HG03460 (cell line): ENCODE data around the gene CKMT1A.
"Not testable (repeated sequence)": the region's sequence is repeated elsewhere in the genome, so short reads cannot be mapped to it uniquely, and the experiment has no call there.

ENCODE experiments used
- ATAC-seq: cut with Tn5 transposase; IDR thresholded peaks from one replicate; pipeline ENCODE4 v1.9.1; 2021; ENCODE audit not compliant: unreplicated experiment

Gene CKMT1A

DNA sequence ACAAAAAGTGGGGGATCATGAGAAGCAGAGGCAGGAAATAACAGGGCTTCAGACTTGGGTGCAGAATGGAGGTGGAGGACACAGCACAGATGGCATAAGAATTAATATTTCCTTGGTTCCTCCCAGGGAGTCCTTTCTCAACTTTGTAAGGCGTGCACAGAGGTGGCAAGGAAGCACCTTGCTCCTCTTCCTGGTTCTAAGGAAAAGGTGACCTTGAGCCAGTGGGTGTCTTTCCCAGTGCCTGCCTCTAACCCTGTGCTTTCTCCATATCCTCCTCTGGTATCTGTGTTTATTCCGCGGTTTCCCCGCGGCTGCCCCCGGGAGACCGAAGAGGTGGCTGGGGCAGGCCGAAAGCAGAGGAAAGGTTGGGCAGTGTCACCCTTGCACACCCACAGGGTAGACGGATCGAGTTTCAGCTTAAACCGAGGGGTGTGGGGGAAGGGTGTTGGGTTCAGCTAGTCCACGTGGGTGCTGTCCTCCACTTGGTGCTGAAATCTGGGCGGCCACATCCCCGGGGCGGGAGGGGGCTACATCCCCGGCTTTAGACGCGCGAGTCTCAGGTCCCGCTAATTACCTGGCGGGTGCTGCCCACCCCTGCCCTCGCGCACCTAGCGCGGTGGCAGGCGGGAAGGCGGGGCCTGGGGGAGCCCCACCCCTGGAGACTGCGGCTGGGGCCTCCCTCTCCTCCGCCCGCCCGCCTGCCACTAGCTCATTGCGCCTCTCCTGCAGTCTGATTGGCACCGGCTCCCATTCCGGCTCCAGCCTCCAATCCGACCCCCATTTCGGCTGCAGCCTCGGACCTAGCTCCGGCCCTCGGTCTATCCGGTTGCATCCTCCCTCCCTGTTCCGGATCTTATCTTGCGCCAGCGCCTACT is at the start of gene CKMT1A:
CKMT1A (plus strand) TSS at position 712 of the 875 bp plus-strand sequence. CDS start 192 bp downstream, outside the sequence.
- ATAC-seq, result not testable (repeated sequence)

- no peak for ATAC-seq
Measured at GRCh38 chr15:43648649-43649429, 44.8 kb upstream of the CKMT1A start, which contains the start of gene CATSPER2. Gene CATSPER2 (minus strand): TSS chr15:43648844. CDS start chr15:43648061, 783 bp downstream.

GRCh38 chr15:43649430-43649926 is 44.2 kb upstream of the CKMT1A start:
- ATAC-seq, result not testable (repeated sequence)

GRCh38 chr15:43659727-43660126 is 33.9 kb upstream of the CKMT1A start:
- not testable (repeated sequence) for ATAC-seq

- ATAC-seq, result not testable (repeated sequence)
Measured at GRCh38 chr15:43662293-43662692, 31.4 kb upstream of the CKMT1A start.

DNA sequence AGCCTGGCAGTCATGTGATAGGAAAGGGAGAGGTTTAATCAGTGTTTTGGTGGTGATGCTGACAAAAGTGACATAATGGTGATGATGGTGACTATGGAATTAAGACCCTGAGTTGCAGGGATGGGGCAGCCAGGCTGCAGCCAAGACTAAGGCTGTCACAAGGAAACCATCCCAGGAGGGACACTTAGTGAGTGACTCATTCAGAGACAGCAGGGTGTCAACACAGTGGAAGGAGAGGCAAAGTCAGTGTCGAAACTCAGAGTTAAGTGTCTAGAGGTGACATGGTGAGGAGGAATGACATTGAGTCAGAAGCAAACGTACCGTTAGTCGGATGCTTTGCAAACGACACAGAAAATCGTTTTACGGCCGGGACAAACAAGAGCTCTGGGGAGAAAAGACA is 30.3 kb upstream of the CKMT1A start:
- not testable (repeated sequence) for ATAC-seq

GRCh38 chr15:43666177-43666576 is 27.5 kb upstream of the CKMT1A start:
- ATAC-seq, result not testable (repeated sequence)

DNA sequence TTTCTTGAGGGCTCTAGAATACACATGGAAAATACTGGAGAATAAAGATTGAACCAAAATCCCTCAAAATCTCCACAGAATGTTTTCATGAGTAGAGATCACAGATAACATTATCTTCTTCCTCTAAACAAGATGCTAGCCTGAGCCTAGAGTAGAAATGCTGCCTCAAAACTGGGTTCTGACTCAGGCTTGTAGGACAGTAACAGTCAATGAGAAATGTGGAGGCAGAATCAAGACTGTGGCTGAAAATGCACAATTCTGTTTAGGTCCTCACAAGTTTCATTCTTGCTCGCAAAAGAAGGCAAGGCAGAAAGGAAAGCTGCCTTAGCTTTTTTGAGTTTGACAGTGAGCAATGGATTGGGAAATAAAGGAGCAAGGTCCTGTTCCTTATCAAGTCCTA is 19.5 kb upstream of the CKMT1A start:
- not testable (repeated sequence) for ATAC-seq

- peak; percentile 96 for ATAC-seq
Measured at GRCh38 chr15:43689604-43690301, 3.9 kb upstream of the CKMT1A start.

DNA sequence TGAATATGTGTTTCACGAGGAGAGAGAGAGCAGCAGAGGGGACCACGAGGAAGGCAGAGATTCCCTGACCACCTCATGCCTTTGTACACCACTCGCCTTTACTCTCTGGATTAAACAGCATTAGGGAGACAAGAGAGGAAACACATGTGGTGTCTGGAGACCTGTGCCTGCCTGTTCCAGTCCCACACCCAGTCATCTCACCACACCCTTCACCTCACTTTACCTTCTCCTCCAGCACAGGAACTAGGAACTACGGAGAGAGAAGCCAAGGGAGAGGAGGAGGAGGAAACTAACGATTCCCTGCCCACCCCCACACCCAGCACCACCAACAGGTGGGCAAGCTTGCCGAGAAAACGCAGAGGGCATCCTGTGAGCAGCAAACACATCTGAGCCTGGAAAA is 980 bp upstream of the CKMT1A start:
- ATAC-seq, result not testable (repeated sequence)

- ATAC-seq, result no peak
Measured at GRCh38 chr15:43702174-43702573, 8.5 kb downstream of the CKMT1A start.

DNA sequence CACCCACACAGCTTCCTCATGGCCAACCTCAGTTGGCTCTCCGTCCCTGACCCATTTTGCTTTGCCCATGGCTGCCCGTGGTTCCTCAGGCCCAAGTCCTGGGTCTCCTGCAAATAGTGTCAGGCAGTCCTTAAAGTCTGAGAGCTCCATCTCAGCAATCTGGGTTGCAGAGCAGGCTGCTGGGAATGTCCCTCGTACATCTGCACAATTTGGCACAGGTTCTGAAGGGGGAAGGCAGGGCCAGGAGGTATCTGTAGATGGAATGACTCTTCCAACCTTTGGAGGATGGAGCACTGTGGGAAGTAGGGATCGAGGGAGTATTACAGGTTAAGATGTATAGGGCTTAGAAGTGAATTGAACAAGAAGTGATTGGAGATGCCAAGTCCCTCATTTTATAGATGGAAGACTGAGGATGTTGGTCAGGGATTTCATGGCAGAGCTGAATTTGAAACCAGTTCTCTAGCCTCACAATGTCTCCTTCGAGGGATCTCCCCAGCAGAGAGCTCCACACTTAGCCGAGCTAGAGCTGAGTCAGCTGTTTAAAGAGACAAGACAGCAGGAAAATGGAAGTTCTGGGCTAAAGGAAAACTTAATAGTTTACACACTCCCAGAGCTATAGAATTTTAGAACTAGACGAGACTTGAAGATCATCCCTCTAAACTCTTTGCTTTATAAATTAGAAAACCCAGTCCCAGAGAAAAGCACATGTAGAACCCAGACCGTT is 9.2 kb downstream of the CKMT1A start:
- ATAC-seq, result no peak

DNA sequence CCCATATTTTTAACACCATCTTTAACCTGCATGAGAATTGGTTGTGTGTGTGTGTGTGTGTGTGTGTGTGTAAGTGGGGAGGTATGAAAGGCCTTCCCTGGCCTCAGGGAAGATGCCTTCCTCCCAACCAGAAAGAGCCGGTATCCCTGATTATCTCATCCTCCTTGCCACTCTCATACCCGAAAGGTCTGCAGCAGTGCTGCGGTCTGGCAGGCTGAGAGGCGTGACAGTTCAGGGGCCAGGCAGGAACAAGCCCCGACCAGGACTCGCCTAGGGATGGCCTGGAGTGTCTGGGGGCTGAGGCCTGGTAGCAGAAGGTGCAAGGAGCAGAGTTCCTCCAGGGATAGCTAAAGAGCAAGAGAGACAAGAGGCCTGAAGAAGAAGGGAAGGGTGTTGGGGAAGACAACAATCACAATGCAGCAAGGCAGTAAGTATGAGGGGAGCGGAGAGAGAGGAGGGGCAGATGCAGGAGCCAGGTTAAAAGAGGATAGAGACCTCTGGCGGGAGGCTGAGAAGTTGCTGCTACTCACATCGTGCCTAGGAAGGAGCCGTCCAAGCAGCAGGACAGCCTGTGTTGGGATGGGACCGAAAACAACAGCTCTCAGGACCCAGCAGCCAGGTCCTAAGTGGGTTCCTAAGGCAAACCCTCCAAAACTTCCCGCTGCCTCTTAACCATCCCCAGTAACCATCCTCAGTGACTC is 16.9 kb downstream of the CKMT1A start:
- not testable (repeated sequence) for ATAC-seq

DNA sequence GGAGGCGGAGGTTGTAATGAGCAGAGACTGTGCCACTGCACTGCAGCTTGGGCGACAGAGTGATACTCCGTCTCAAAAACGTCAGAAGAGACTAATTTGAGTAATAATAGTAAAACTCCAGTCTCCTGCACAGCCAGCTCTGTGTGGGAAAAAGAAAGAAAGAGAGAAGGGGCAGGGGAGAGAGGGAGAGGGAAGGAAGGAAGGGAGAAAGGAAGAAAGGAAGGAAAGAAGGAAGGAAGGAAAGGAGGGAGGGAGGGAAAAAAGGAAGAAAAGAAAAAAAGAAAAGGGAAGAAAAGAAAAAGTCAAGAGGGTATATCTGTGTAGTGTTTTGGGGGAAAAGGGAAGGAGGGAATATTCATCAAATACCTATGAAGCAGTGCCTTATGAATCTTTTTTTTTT is 29.5 kb downstream of the CKMT1A start:
- no peak for ATAC-seq

DNA sequence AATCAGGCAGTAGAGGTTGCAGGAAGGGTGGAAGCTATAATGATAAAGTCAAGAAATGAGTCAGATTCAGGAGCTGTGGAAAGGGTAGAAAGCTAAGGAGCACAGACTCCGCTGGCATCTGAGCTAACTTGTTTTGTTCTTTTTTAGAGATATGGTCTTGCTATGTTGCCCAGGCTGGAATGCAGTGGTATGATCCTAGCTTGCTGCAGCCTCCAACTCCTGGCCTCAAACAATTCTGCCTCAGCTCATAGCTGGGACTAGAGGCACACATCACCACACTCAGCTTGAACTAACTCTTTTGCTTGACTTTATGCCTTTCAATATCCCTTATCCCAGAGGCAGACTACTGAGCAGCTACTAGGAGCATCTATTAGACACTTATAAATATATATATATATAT is 32.6 kb downstream of the CKMT1A start:
- ATAC-seq, result not testable (repeated sequence)

DNA sequence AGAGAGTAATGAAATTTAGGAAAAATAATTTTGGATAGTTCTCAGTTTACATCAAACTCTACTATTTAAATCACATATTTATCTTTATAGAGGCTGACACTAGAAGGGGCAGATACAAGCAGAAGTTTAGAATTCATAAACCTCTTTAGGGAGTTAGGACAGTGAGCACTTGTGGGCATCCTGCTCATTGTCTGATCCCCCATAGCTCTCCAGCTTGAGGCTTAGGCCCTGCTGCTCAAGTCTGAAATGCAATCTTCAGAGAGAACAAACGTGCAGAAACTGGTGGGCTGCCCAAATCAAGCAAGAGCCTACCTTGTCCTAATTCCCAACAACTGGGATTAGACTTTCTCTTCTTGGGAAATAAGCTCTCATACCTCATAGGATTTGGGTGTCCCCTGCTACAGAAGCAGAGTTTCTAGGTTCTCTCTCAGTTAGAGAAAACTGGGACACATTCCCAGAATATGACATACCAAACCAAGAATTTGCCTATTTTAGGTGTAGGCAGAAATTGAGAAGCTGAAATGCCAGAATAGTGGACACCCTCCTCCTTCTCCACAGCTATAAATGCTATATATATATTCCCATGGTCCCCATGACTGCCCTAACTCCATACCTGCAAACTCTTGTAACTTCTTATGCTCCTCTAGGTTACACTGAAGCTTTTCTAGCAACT is 34.5 kb downstream of the CKMT1A start:
- ATAC-seq, result not testable (repeated sequence)

DNA sequence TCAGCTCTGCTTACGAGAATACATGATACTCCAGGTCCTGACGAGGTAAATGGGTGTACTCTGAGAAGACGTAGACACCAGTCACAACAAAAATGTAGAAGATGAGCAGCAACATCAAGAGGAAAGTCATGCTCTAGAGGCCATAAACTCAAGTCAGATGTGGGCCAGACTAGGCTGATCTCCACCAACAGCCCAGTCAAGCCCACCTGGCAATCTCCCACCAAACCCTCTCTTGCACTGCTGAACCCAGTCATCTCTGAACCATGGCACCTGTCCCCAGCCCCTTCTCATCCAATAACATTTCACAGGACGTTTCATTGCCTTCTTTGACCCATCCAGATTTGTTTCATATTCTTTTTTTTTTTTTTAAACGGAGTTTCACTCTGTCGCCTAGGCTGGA is 41.8 kb downstream of the CKMT1A start:
- no peak for ATAC-seq

DNA sequence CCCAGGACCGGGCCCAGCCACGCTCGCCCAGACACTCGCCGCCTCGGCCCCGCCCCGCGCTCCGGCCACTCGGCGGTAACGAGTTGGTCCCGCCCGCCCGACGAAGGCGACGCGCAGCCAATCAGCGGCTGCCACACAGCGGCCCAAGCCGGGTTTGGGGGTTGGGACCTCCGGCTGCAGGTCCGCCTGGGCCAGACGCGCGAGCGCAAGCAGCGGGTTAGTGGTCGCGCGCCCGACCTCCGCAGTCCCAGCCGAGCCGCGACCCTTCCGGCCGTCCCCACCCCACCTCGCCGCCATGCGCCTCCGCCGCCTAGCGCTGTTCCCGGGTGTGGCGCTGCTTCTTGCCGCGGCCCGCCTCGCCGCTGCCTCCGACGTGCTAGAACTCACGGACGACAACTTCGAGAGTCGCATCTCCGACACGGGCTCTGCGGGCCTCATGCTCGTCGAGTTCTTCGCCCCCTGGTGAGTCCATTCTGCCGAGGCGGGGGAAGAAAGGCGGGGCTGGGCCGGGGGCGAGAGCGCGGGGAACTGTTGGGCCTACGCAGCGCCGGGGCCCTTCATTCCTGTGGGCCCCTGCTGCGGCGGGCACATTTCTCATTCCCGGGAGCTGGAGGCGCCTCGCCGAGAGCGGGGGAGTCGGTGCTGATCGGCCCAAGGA is 52.7 kb downstream of the CKMT1A start, which contains the start of gene PDIA3:
PDIA3 (plus strand) TSS at position 194 of the 658 bp plus-strand sequence; CDS start at position 296, 102 bp downstream.
- ATAC-seq, result peak; percentile 72
